Measurements from ENCODE around the gene CLSTN3. TPM values are rescaled to one million over a fixed set of nuclear protein-coding genes. Genes with fewer than 3 reads are reported as not detected.
A peak's percentile ranks its signal among the peaks of the same experiment; 100 is the strongest.

The CLSTN3 gene
- 24.2 and 27.8 TPM in 2 replicates for total RNA-seq
- 38.9 and 45.9 TPM in 2 replicates for polyA plus RNA-seq
- polyA plus RNA-seq (2011; cell fraction: cytosol; rRNA removed), result 23.0 TPM in 2 replicates
- polyA plus RNA-seq (2011; cell fraction: nucleus; rRNA removed), result 47.4 and 50.2 TPM in 2 replicates
- 26.0 and 28.7 TPM in 2 replicates for polyA plus RNA-seq (2012)
- 66.8 and 96.6 TPM in 2 replicates for polyA minus RNA-seq
- 11.8 TPM for polyA minus RNA-seq (2011; cell fraction: cytosol; rRNA and poly(A)+ RNA removed)
- 27.2 and 28.1 TPM in 2 replicates for polyA minus RNA-seq (2011; cell fraction: nucleus; rRNA and poly(A)+ RNA removed)
- percentile 48 among the genes with signal in this experiment for Bru-seq, nascent RNA
- percentile 63 among the genes with signal in this experiment for BruChase-seq, experiment 1, labeled RNA remaining after a 6-hour chase
- BruChase-seq, experiment 2, labeled RNA remaining after a 2-hour chase, result percentile 56 among the genes with signal in this experiment
- long read RNA-seq, full-length matches to known transcripts, result 2 of 10 reads
- long read RNA-seq, partial matches to known transcripts, result 1 of 10 reads
- long read RNA-seq, other reads (novel, unspliced or antisense), result 7 of 10 reads

DNA sequence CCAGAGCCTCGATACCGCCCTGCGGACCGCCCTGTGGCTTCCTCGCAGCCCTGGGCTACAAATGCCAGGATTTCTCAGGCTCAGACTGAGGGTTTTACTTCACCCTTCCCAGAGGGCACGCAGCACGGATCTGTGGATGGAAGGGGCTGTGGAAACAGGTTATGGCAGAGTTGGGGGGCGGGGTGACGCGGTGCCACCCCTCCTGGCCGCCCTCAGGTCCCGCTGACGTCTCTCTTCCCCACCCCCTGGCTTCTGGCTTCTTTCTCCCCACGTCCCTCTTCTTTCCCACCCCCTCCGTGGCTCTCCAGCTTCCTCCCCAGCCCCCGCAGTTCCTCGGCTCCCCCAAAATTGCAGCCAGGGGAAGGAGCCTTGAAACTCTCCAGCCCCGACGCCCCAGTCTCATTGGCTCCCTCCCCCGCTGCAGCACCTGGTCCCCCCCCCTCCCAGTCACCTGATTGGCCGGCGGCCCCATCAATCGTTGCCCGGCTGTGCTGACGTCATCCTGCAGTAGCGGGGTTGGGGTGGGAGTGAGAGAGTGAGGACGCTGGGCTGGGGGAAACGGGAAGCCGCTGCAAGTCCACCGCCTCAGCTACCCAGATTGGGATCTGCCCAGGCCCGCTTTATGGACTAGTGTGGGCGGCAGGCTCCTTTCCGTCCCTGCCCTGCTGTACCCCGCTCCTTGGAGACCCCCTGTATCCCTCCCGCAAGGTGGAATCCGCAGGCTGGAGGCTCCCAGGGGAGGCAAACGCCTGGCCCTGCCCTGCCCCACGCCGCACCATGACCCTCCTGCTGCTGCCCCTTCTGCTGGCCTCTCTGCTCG is at the start of gene CLSTN3:
TSS of gene CLSTN3 (plus strand) at position 500 of the 820 bp plus-strand sequence. CDS start at position 778, 278 bp downstream.
- ChIA-PET POLR2A (no interaction called here), CTCF (interaction anchor here (1.4 to 2.2 kb wide), 3 partner anchors 12 to 21 kb away, joined by 5 to 9 read pairs (median 8); partner anchors contain the start of gene C1RL)
- Histone ChIP-seq H4K20me1 (replicated peaks; ENCODE audit: control insufficient read depth, extremely low read depth, insufficient read depth, low read length) (no peaks in the 10 kb centered on the region), H3K4me1 (ENCODE audit: control insufficient read depth, extremely low read depth, insufficient read depth, low read length) (peaks cover 22% of the 10 kb centered on the region), H3K9me3 (replicated peaks; ENCODE audit: control insufficient read depth, insufficient read depth, low read length) (no peaks in the 10 kb centered on the region), H3K4me3 (replicated peaks in 1 of 3; ENCODE audit: insufficient read depth in 1 of 3, low read depth in 1 of 3, low read length in 3 of 3) (peak within 1 kb of the TSS; percentile 81 to 85 (median 83)), H2AFZ (ENCODE audit: low read depth, low read length) (peak within 1 kb of the TSS; percentile 99), H3K9me1 (replicated peaks; ENCODE audit: control insufficient read depth, extremely low read depth, insufficient read depth, low read length) (no peaks in the 10 kb centered on the region), H3K36me3 (ENCODE audit: control insufficient read depth in 2 of 2, extremely low read depth in 1 of 2, insufficient read depth in 2 of 2, low read length in 2 of 2) (no peaks in the 10 kb centered on the region), H3K4me2 (ENCODE audit: insufficient read depth, low read length) (peak within 1 kb of the TSS; percentile 92), H3K79me2 (ENCODE audit: control insufficient read depth, insufficient read depth, low read length) (no peaks in the 10 kb centered on the region), H3K27me3 (ENCODE audit: control insufficient read depth in 2 of 2, insufficient read depth in 2 of 2, low read length in 2 of 2) (no peaks in the 10 kb centered on the region), H3K9ac (replicated peaks; ENCODE audit: extremely low read depth, insufficient read depth, low read length) (peak within 1 kb of the TSS; percentile 74), H3K27ac (ENCODE audit: insufficient read depth, low read depth, low read length) (no peak within 1 kb of the TSS)
- FAIRE-seq (peak; percentile 61), DNase-seq (ENCODE audit: low read depth, low spot score) (peak; percentile 87)
- dilution Hi-C loops (cut with MboI; ENCODE audit: extremely low pct_ligation_motif_present, low sequenced_read_pairs), result no loop called here
- intact Hi-C loops (cut with micrococcal nuclease), result no loop called here
- no TSS peak for BruUV-seq (replicated peaks)
- TF ChIP-seq EZH2 (IDR thresholded peaks at IDR 0.05; ENCODE audit: borderline replicate concordance, low read depth, low read length, severe bottlenecking) (peak; percentile 26), POLR2AphosphoS5 (IDR thresholded peaks at IDR 0.05; ENCODE audit: insufficient read depth, low read depth, low read length) (no peak), FOS (IDR thresholded peaks at IDR 0.05; ENCODE audit: borderline replicate concordance, insufficient read depth, low read length) (no peak), POLR2A (IDR thresholded peaks at IDR 0.05; ENCODE audit: low read depth, low read length) (no peak), JUN (IDR thresholded peaks at IDR 0.05; ENCODE audit: borderline replicate concordance, insufficient read depth, insufficient read length, low read depth) (peak; percentile 4)

Data from endothelial cell of umbilical vein (primary cell).